Uterus (tissue), 2 donors: ENCODE results near the gene BEND7.

Experiments used
- POLR2A ChIP-seq, 2 donors: fragments of 450-650 bp; IDR thresholded peaks; one replicate each; pipeline ENCODE4 v1.6.1; 2016; ENCODE audit warnings: antibody characterized with exemption in 2 of 2, mild to moderate bottlenecking in 1 of 2, moderate library complexity in 1 of 2
- TF ChIP-seq, protein P1 (sequence below), 4 experiments: fragments of 200-600 bp in 2 of 4; fragments of 450-650 bp in 2 of 4; sonication (generic) in 2 of 4; IDR thresholded peaks; one replicate each; pipeline ENCODE4 v1.5.1; 2016 to 2019; ENCODE audit warnings: antibody characterized with exemption in 4 of 4, mild to moderate bottlenecking in 2 of 4, moderate library complexity in 1 of 4

DNA sequence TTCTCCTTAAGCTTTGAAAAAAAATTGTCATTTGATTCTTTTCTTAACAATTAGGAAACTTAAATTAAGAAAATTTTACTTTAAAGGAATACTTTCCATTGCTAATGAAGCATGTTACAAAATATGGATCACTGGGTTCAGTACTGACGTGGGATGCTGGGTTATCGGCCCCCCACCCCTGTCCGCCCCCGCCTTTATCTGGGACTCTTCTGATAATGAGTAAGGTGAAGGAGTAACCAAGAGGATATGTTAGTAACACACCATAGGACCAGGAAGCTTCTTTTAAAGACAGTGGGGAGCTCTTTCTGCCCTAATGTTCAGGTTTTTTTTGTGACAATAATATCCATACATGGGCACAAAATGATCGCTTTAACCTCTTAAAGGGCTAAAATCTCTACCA, 29.7 kb downstream of the BEND7 start:
- TF ChIP-seq, protein P1, sequence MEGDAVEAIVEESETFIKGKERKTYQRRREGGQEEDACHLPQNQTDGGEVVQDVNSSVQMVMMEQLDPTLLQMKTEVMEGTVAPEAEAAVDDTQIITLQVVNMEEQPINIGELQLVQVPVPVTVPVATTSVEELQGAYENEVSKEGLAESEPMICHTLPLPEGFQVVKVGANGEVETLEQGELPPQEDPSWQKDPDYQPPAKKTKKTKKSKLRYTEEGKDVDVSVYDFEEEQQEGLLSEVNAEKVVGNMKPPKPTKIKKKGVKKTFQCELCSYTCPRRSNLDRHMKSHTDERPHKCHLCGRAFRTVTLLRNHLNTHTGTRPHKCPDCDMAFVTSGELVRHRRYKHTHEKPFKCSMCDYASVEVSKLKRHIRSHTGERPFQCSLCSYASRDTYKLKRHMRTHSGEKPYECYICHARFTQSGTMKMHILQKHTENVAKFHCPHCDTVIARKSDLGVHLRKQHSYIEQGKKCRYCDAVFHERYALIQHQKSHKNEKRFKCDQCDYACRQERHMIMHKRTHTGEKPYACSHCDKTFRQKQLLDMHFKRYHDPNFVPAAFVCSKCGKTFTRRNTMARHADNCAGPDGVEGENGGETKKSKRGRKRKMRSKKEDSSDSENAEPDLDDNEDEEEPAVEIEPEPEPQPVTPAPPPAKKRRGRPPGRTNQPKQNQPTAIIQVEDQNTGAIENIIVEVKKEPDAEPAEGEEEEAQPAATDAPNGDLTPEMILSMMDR (IDR thresholded peaks at IDR 0.05): no peak
- no peak for TF ChIP-seq POLR2A (IDR thresholded peaks at IDR 0.05)
